WTC11 (cell line): ENCODE results near the gene SCD5. TPM values are rescaled to one million over a fixed set of nuclear protein-coding genes. Genes with fewer than 3 reads are reported as not detected.

ENCODE experiments used
- ATAC-seq: fragments of 200-7000 bp; cut with Tn5 transposase; 2 replicates; pipeline ENCODE4 v1.10.0; 2021; ENCODE audit warnings: mild to moderate bottlenecking, moderate library complexity
- CTCF ChIA-PET: fragments of 300-600 bp; sonication (Branson Sonifier 250); formaldehyde crosslinking; loops from one replicate; lab custom pipeline; 2021; ENCODE audit warnings: antibody characterized with exemption; lab: Charles Lee
- POLR2A ChIA-PET: fragments of 350-600 bp; sonication (Branson Sonifier 250); formaldehyde crosslinking; loops from one replicate; lab custom pipeline; 2021; ENCODE audit warnings: antibody characterized with exemption; lab: Charles Lee
- DNase-seq: peaks from one replicate; pipeline ENCODE4 v3.0.0; 2021; ENCODE audit warnings: low spot score
- H3K27ac Mint-ChIP-seq: 2 replicates; pipeline ENCODE4 v1.8.0; 2021; ENCODE audit warnings: mixed read lengths
- H3K27me3 Mint-ChIP-seq: 2 replicates; pipeline ENCODE4 v1.8.0; 2021; ENCODE audit warnings: low read depth, mild to moderate bottlenecking, moderate library complexity, mixed read lengths
- H3K36me3 Mint-ChIP-seq: 2 replicates; pipeline ENCODE4 v1.8.0; 2021; ENCODE audit warnings: mixed read lengths
- H3K4me1 Mint-ChIP-seq: 2 replicates; pipeline ENCODE4 v1.8.0; 2022; ENCODE audit warnings: mixed read lengths
- H3K4me3 Mint-ChIP-seq: 2 replicates; pipeline ENCODE4 v1.8.0; 2021; ENCODE audit warnings: mild to moderate bottlenecking, moderate library complexity, mixed read lengths
- H3K9me3 Mint-ChIP-seq: 2 replicates; pipeline ENCODE4 v1.8.0; 2021; ENCODE audit warnings: mixed read lengths
- CBFB ChIP-seq: sonication (generic); formaldehyde crosslinking; IDR thresholded peaks from 2 replicates; pipeline ENCODE4 v1.8.1; 2022; ENCODE audit warnings: mild to moderate bottlenecking, low read depth, missing genetic modification reagents
- FOXK1 ChIP-seq: sonication (generic); formaldehyde crosslinking; IDR thresholded peaks from 2 replicates; pipeline ENCODE4 v1.8.0; 2022; ENCODE audit warnings: mild to moderate bottlenecking, moderate library complexity, missing genetic modification reagents
- GTF2I ChIP-seq: fragments of 250-450 bp; sonication (Bioruptor Pico); conservative IDR thresholded peaks from 2 replicates; pipeline ENCODE4 v1.4.0; 2021; ENCODE audit warnings: mild to moderate bottlenecking
- HMGA2 ChIP-seq: fragments of 250-450 bp; sonication (Bioruptor Pico); IDR thresholded peaks from 2 replicates; pipeline ENCODE4 v1.4.0; 2021; ENCODE audit warnings: mild to moderate bottlenecking, moderate library complexity
- MYBL2 ChIP-seq: sonication (generic); formaldehyde crosslinking; IDR thresholded peaks from 2 replicates; pipeline ENCODE4 v1.8.1; 2023; ENCODE audit warnings: mild to moderate bottlenecking, moderate library complexity, missing genetic modification reagents
- NR1H2 ChIP-seq: sonication (generic); formaldehyde crosslinking; IDR thresholded peaks from 2 replicates; pipeline ENCODE4 v1.9.0; 2021; ENCODE audit warnings: mild to moderate bottlenecking, moderate library complexity, missing genetic modification reagents
- NR3C1 ChIP-seq: sonication (generic); formaldehyde crosslinking; conservative IDR thresholded peaks from 2 replicates; pipeline ENCODE4 v1.8.1; 2023; ENCODE audit warnings: low read depth, mild to moderate bottlenecking, missing genetic modification reagents
- OVOL2 ChIP-seq: fragments of 250-450 bp; sonication (Bioruptor Pico); IDR thresholded peaks from 2 replicates; pipeline ENCODE4 v1.9.0; 2021; ENCODE audit warnings: mild to moderate bottlenecking, borderline replicate concordance
- SOX15 ChIP-seq: fragments of 250-450 bp; sonication (Bioruptor Pico); IDR thresholded peaks from 2 replicates; pipeline ENCODE4 v1.9.0; 2021; ENCODE audit warnings: mild to moderate bottlenecking
- SP1 ChIP-seq: sonication (generic); formaldehyde crosslinking; conservative IDR thresholded peaks from 2 replicates; pipeline ENCODE4 v1.8.1; 2022; ENCODE audit warnings: missing genetic modification reagents
- TEAD4 ChIP-seq: sonication (generic); formaldehyde crosslinking; IDR thresholded peaks from 2 replicates; pipeline ENCODE4 v1.8.0; 2022; ENCODE audit warnings: mild to moderate bottlenecking, missing genetic modification reagents
- TP53 ChIP-seq: sonication (generic); formaldehyde crosslinking; IDR thresholded peaks from 2 replicates; pipeline ENCODE4 v1.8.1; 2023; ENCODE audit warnings: mild to moderate bottlenecking, missing genetic modification reagents
- ZBTB21 ChIP-seq: sonication (generic); formaldehyde crosslinking; IDR thresholded peaks from 2 replicates; pipeline ENCODE4 v1.8.1; 2023; ENCODE audit warnings: mild to moderate bottlenecking, missing genetic modification reagents, borderline replicate concordance
- ZNF138 ChIP-seq: sonication (generic); formaldehyde crosslinking; conservative IDR thresholded peaks from 2 replicates; pipeline ENCODE4 v1.8.1; 2022; ENCODE audit warnings: mild to moderate bottlenecking, moderate library complexity, missing genetic modification reagents
- ZNF219 ChIP-seq: sonication (generic); formaldehyde crosslinking; IDR thresholded peaks from 2 replicates; pipeline ENCODE4 v1.8.0; 2023; ENCODE audit warnings: missing genetic modification reagents, mild to moderate bottlenecking, borderline replicate concordance
- ZNF317 ChIP-seq: sonication (generic); formaldehyde crosslinking; IDR thresholded peaks from 2 replicates; pipeline ENCODE4 v1.8.1; 2023; ENCODE audit warnings: low read depth, mild to moderate bottlenecking, moderate library complexity, missing genetic modification reagents, borderline replicate concordance
- ZNF396 ChIP-seq: fragments of 250-450 bp; sonication (Bioruptor Pico); IDR thresholded peaks from 2 replicates; pipeline ENCODE4 v1.8.0; 2021; ENCODE audit warnings: mild to moderate bottlenecking, moderate library complexity, borderline replicate concordance
- ZNF416 ChIP-seq: fragments of 250-450 bp; sonication (Bioruptor Pico); IDR thresholded peaks from 2 replicates; pipeline ENCODE4 v1.9.0; 2021; ENCODE audit warnings: mild to moderate bottlenecking, inconsistent platforms
- total RNA-seq: library from RNA; stranded (reverse); gene quantifications from 3 replicates; pipeline ENCODE4 v1.2.3, GENCODE V29; 2021
- TF ChIP-seq, protein P1 (sequence below): fragments of 250-450 bp; sonication (Bioruptor Pico); conservative IDR thresholded peaks from 2 replicates; pipeline ENCODE4 v1.9.0; 2021; ENCODE audit warnings: mild to moderate bottlenecking
- TF ChIP-seq, protein P2 (sequence below): sonication (generic); formaldehyde crosslinking; IDR thresholded peaks from 2 replicates; pipeline ENCODE4 v1.8.1; 2023; ENCODE audit warnings: mild to moderate bottlenecking, missing genetic modification reagents, moderate library complexity
- TF ChIP-seq, protein P3 (sequence below): fragments of 250-450 bp; sonication (Bioruptor Pico); IDR thresholded peaks from 2 replicates; pipeline ENCODE4 v1.9.0; 2021; ENCODE audit warnings: mild to moderate bottlenecking, borderline replicate concordance
- TF ChIP-seq, protein P4 (sequence below): sonication (generic); formaldehyde crosslinking; IDR thresholded peaks from 2 replicates; pipeline ENCODE4 v1.8.0; 2023; ENCODE audit warnings: missing genetic modification reagents
- TF ChIP-seq, protein P5 (sequence below): fragments of 250-450 bp; sonication (Bioruptor Pico); IDR thresholded peaks from 2 replicates; pipeline ENCODE4 v1.9.0; 2021; ENCODE audit warnings: mild to moderate bottlenecking
- TF ChIP-seq, protein P6 (sequence below): fragments of 250-450 bp; sonication (Bioruptor Pico); IDR thresholded peaks from 2 replicates; pipeline ENCODE4 v2.1.2; 2022; ENCODE audit warnings: mild to moderate bottlenecking, moderate library complexity
- TF ChIP-seq, protein P7 (sequence below): sonication (generic); formaldehyde crosslinking; IDR thresholded peaks from 2 replicates; pipeline ENCODE4 v1.8.1; 2022; ENCODE audit warnings: low read depth, mild to moderate bottlenecking, moderate library complexity, missing genetic modification reagents, borderline replicate concordance

SCD5 gene
- total RNA-seq, 1 experiment from 2014 or later = 6.3 TPM

DNA sequence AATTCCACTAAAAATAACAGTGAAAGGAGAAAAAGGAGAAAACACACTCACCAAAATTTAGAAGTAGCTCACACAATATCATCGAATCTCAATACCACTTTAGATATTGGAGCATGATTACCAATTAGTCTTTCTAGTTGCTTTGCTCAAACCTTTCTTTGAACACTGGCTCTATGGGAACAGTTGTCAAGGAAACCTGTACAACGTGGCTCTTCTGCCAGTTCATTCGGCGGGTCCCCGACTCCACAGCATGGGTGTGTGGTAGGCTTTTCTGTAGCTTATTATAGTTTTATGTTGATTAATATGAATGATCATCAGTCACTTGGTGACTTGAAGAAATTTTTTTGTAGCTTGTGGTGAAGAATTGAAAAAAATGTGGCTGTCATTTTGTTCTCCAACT, 186.6 kb downstream of the SCD5 start:
- Mint-ChIP-seq H3K27me3 (no peaks in the 10 kb centered on the region), H3K4me1 (no peaks in the 10 kb centered on the region), H3K4me3 (no peak overlapping the region), H3K9me3 (no peaks in the 10 kb centered on the region), H3K27ac (no peak overlapping the region), H3K36me3 (no peaks in the 10 kb centered on the region)
- POLR2A ChIA-PET = no interaction called here
- CTCF ChIA-PET = no interaction called here
- ATAC-seq = no peak
- no peak for DNase-seq
- no peak for TF ChIP-seq SOX15
- no peak for TF ChIP-seq FOXK1 (CRISPR knock-in tag)
- TF ChIP-seq, protein P1, sequence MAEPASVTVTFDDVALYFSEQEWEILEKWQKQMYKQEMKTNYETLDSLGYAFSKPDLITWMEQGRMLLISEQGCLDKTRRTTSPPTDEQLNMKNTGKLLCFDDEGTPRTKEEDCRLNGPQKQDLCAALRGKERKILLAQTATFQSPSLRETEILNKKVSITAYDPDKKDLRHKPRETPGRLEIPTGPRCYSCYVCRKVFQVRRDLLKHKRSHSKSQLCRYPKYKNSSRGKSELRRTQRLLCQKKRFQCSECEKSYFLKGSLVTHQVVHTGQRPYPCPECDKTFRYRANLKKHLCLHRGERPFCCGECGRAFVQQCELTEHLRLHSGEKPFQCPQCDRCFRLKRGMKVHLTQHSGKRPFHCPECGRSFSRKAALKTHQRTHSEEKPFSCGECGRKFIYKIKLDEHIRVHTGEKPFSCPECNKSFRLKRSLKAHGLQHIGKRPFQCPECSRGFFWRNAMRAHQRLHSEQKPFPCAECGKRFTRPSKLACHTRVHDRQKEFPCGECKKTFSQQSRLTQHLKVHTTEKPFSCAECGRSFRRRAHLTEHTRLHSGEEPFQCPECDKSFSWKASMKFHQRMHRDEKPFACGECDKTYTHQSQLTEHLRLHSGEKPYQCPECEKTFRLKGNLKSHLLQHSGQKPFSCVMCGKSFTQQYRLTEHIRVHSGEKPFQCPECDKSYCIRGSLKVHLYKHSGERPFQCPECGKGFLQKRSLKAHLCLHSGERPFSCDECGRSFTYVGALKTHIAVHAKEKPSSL (CRISPR knock-in tag) = no peak
- no peak for TF ChIP-seq OVOL2
- TF ChIP-seq, protein P2, sequence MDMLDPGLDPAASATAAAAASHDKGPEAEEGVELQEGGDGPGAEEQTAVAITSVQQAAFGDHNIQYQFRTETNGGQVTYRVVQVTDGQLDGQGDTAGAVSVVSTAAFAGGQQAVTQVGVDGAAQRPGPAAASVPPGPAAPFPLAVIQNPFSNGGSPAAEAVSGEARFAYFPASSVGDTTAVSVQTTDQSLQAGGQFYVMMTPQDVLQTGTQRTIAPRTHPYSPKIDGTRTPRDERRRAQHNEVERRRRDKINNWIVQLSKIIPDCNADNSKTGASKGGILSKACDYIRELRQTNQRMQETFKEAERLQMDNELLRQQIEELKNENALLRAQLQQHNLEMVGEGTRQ = no peak
- no peak for TF ChIP-seq ZNF396
- no peak for TF ChIP-seq ZNF416
- TF ChIP-seq GTF2I (CRISPR knock-in tag) = no peak
- TF ChIP-seq, protein P3, sequence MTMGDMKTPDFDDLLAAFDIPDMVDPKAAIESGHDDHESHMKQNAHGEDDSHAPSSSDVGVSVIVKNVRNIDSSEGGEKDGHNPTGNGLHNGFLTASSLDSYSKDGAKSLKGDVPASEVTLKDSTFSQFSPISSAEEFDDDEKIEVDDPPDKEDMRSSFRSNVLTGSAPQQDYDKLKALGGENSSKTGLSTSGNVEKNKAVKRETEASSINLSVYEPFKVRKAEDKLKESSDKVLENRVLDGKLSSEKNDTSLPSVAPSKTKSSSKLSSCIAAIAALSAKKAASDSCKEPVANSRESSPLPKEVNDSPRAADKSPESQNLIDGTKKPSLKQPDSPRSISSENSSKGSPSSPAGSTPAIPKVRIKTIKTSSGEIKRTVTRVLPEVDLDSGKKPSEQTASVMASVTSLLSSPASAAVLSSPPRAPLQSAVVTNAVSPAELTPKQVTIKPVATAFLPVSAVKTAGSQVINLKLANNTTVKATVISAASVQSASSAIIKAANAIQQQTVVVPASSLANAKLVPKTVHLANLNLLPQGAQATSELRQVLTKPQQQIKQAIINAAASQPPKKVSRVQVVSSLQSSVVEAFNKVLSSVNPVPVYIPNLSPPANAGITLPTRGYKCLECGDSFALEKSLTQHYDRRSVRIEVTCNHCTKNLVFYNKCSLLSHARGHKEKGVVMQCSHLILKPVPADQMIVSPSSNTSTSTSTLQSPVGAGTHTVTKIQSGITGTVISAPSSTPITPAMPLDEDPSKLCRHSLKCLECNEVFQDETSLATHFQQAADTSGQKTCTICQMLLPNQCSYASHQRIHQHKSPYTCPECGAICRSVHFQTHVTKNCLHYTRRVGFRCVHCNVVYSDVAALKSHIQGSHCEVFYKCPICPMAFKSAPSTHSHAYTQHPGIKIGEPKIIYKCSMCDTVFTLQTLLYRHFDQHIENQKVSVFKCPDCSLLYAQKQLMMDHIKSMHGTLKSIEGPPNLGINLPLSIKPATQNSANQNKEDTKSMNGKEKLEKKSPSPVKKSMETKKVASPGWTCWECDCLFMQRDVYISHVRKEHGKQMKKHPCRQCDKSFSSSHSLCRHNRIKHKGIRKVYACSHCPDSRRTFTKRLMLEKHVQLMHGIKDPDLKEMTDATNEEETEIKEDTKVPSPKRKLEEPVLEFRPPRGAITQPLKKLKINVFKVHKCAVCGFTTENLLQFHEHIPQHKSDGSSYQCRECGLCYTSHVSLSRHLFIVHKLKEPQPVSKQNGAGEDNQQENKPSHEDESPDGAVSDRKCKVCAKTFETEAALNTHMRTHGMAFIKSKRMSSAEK (CRISPR knock-in tag) = no peak
- TF ChIP-seq SP1 (CRISPR knock-in tag) = no peak
- no peak for TF ChIP-seq ZNF317
- TF ChIP-seq, protein P4, sequence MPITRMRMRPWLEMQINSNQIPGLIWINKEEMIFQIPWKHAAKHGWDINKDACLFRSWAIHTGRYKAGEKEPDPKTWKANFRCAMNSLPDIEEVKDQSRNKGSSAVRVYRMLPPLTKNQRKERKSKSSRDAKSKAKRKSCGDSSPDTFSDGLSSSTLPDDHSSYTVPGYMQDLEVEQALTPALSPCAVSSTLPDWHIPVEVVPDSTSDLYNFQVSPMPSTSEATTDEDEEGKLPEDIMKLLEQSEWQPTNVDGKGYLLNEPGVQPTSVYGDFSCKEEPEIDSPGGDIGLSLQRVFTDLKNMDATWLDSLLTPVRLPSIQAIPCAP (CRISPR knock-in tag) = no peak
- no peak for TF ChIP-seq TEAD4

DNA sequence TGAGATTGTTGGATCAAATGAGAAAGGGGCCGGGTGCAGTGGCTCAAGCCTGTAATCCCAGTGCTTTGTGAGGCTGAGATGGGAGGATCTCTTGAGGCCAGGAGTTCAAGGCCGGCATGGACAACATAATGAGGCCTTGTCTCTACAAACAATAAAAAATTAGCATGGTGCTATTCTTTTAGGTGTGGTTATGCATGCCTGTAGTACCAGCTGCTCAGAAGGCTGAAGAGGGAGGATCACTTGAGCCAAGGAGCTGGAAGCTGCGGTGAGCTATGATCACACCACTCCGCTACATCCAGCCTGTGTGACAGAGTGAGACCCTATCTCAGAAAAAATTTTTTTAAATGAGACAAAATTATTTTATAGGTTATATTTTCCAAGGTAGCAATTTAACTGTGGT, 187.1 kb downstream of the SCD5 start:
- ChIA-PET POLR2A (no interaction called here), CTCF (no interaction called here)
- DNase-seq = no peak
- no peaks in the 10 kb centered on the region for H3K4me1 Mint-ChIP-seq
- no peaks in the 10 kb centered on the region for H3K36me3 Mint-ChIP-seq
- no peak overlapping the region for H3K27ac Mint-ChIP-seq
- no peak for ATAC-seq
- H3K4me3 Mint-ChIP-seq = no peak overlapping the region
- no peaks in the 10 kb centered on the region for H3K9me3 Mint-ChIP-seq
- no peaks in the 10 kb centered on the region for H3K27me3 Mint-ChIP-seq
- TF ChIP-seq HMGA2 (CRISPR knock-in tag) = no peak
- no peak for TF ChIP-seq ZNF219 (CRISPR knock-in tag)
- TF ChIP-seq, protein P5, sequence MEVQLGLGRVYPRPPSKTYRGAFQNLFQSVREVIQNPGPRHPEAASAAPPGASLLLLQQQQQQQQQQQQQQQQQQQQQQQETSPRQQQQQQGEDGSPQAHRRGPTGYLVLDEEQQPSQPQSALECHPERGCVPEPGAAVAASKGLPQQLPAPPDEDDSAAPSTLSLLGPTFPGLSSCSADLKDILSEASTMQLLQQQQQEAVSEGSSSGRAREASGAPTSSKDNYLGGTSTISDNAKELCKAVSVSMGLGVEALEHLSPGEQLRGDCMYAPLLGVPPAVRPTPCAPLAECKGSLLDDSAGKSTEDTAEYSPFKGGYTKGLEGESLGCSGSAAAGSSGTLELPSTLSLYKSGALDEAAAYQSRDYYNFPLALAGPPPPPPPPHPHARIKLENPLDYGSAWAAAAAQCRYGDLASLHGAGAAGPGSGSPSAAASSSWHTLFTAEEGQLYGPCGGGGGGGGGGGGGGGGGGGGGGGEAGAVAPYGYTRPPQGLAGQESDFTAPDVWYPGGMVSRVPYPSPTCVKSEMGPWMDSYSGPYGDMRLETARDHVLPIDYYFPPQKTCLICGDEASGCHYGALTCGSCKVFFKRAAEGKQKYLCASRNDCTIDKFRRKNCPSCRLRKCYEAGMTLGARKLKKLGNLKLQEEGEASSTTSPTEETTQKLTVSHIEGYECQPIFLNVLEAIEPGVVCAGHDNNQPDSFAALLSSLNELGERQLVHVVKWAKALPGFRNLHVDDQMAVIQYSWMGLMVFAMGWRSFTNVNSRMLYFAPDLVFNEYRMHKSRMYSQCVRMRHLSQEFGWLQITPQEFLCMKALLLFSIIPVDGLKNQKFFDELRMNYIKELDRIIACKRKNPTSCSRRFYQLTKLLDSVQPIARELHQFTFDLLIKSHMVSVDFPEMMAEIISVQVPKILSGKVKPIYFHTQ (CRISPR knock-in tag) = no peak
- TF ChIP-seq, protein P6, sequence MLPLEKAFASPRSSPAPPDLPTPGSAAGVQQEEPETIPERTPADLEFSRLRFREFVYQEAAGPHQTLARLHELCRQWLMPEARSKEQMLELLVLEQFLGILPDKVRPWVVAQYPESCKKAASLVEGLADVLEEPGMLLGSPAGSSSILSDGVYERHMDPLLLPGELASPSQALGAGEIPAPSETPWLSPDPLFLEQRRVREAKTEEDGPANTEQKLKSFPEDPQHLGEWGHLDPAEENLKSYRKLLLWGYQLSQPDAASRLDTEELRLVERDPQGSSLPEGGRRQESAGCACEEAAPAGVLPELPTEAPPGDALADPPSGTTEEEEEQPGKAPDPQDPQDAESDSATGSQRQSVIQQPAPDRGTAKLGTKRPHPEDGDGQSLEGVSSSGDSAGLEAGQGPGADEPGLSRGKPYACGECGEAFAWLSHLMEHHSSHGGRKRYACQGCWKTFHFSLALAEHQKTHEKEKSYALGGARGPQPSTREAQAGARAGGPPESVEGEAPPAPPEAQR (CRISPR knock-in tag) = no peak
- no peak for TF ChIP-seq ZNF138 (CRISPR knock-in tag)
- no peak for TF ChIP-seq NR3C1 (CRISPR knock-in tag)
- no peak for TF ChIP-seq ZNF396
- no peak for TF ChIP-seq MYBL2 (CRISPR knock-in tag)
- no peak for TF ChIP-seq CBFB (CRISPR knock-in tag)
- no peak for TF ChIP-seq TP53
- no peak for TF ChIP-seq NR1H2
- no peak for TF ChIP-seq ZBTB21 (CRISPR knock-in tag)
- TF ChIP-seq, protein P7, sequence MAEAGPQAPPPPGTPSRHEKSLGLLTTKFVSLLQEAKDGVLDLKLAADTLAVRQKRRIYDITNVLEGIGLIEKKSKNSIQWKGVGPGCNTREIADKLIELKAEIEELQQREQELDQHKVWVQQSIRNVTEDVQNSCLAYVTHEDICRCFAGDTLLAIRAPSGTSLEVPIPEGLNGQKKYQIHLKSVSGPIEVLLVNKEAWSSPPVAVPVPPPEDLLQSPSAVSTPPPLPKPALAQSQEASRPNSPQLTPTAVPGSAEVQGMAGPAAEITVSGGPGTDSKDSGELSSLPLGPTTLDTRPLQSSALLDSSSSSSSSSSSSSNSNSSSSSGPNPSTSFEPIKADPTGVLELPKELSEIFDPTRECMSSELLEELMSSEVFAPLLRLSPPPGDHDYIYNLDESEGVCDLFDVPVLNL (CRISPR knock-in tag) = no peak
